BE2C (cell line): ENCODE data around the gene NPAS3.
A peak's percentile ranks its signal among the peaks of the same experiment; 100 is the strongest.

ENCODE experiments used
- DNase-seq: peaks from one replicate; pipeline ENCODE4 v3.0.0-alpha.2; 2020
- H3K27me3 ChIP-seq: fragments of 250-450 bp; sonication (Bioruptor Pico); 2 replicates; pipeline ENCODE4 v1.5.1; 2020; ENCODE audit warnings: mild to moderate bottlenecking
- H3K36me3 ChIP-seq: fragments of 250-450 bp; sonication (Bioruptor Pico); 2 replicates; pipeline ENCODE4 v1.5.1; 2020; ENCODE audit warnings: mild to moderate bottlenecking
- H3K4me1 ChIP-seq: fragments of 250-450 bp; sonication (Bioruptor Pico); 2 replicates; pipeline ENCODE4 v1.5.1; 2020
- H3K4me3 ChIP-seq: 2 replicates; pipeline ENCODE4 v1.5.1; 2011; ENCODE audit warnings: low read depth, low read length
- H3K9me3 ChIP-seq: fragments of 250-450 bp; sonication (Bioruptor Pico); 2 replicates; pipeline ENCODE4 v1.5.1; 2020
- TF ChIP-seq, protein P1 (sequence below): IDR thresholded peaks from 2 replicates; pipeline ENCODE4 v1.5.1; 2012; ENCODE audit warnings: mild to moderate bottlenecking, low read depth, low read length

NPAS3 gene

DNA sequence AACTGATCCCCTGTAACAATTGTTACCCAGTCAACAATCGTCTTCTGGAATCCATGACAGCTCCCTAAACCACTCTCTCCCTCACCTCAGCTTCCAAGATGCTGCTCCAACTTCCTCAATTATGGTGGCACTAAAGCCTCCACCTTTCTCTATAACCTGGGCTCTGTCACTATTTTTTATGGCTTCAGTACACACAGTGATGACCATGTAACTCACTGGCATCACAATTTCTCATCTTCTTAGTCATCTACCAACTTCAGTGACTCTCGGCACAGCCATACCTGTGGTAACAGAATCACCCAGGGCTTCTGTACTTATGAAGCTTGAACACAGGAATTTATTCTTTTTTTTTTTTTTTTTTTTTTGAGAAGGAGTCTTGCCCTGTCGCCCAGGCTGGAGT, 32.0 kb upstream of the NPAS3 start:
- Histone ChIP-seq H3K9me3 (no peaks in the 10 kb centered on the region), H3K4me1 (no peaks in the 10 kb centered on the region), H3K4me3 (no peak overlapping the region), H3K27me3 (peaks cover 27% of the 10 kb centered on the region), H3K36me3 (no peaks in the 10 kb centered on the region)
- DNase-seq, result no peak
- TF ChIP-seq, protein P1, sequence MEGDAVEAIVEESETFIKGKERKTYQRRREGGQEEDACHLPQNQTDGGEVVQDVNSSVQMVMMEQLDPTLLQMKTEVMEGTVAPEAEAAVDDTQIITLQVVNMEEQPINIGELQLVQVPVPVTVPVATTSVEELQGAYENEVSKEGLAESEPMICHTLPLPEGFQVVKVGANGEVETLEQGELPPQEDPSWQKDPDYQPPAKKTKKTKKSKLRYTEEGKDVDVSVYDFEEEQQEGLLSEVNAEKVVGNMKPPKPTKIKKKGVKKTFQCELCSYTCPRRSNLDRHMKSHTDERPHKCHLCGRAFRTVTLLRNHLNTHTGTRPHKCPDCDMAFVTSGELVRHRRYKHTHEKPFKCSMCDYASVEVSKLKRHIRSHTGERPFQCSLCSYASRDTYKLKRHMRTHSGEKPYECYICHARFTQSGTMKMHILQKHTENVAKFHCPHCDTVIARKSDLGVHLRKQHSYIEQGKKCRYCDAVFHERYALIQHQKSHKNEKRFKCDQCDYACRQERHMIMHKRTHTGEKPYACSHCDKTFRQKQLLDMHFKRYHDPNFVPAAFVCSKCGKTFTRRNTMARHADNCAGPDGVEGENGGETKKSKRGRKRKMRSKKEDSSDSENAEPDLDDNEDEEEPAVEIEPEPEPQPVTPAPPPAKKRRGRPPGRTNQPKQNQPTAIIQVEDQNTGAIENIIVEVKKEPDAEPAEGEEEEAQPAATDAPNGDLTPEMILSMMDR, result no peak

DNA sequence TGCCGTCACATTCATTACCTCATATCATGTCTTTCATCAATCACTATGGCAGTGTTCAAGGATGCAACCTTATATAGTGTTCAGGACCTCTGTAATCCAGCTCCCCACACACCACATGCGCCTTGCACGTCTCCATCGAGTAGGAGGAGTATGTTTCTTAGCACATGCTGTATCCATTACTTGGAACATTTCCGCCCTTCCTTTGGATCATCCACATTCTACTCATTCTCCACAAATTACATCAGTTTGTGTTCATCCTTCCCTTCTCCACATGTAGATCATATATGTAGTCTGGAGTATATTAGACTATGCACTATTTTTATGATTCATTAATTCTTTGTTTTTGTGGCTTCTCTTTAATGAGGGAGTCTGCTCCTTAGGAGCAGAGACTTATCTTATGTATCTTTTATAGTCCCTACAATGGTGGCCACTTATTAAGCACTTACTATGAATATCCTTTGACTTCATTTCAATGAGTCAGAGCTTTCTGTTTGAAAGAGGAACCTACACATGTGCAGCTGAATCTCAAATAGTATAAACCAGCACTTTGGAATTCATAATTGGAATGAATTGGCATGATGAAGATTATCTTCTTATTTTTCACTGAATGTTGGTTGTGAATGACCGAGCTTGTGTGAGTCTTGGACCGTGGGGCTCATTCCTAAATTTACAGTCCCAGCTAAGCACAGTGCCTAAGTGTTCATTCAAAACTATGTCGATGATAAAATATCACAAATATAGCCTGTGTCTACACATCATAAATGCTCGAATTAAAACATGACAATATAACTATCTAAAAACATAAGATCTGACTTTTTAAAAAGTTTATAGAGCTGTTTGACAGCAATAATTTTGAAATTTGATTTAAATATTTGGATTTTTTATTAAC, 30.2 kb upstream of the NPAS3 start:
- no peak overlapping the region for H3K4me3 ChIP-seq
- no peaks in the 10 kb centered on the region for H3K36me3 ChIP-seq
- TF ChIP-seq, protein P1, result no peak
- no peaks in the 10 kb centered on the region for H3K9me3 ChIP-seq
- H3K4me1 ChIP-seq, result no peaks in the 10 kb centered on the region
- peaks cover 25% of the 10 kb centered on the region for H3K27me3 ChIP-seq
- DNase-seq, result no peak

DNA sequence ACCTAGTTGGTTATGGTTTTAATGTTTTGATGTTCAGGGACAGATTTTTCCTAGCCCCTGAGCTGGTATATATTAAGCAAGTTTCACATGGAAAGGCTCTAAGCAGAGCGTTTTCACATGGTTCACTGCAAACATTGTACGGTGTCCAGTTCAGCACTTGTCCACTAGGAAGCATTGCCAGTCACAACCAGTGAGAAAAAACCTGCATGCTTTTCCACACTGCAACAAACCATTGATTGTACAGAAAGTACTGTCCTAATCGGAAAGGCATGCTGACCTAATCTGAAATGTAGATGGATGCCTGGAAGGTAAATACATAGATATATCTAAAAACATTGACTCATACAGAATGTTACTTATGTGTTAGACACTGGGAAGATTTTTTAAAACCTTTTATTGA, 25.0 kb upstream of the NPAS3 start:
- Histone ChIP-seq H3K4me3 (no peak overlapping the region), H3K4me1 (no peaks in the 10 kb centered on the region), H3K27me3 (peaks cover 43% of the 10 kb centered on the region), H3K36me3 (no peaks in the 10 kb centered on the region), H3K9me3 (no peaks in the 10 kb centered on the region)
- no peak for DNase-seq
- TF ChIP-seq, protein P1, result peak; percentile 26

DNA sequence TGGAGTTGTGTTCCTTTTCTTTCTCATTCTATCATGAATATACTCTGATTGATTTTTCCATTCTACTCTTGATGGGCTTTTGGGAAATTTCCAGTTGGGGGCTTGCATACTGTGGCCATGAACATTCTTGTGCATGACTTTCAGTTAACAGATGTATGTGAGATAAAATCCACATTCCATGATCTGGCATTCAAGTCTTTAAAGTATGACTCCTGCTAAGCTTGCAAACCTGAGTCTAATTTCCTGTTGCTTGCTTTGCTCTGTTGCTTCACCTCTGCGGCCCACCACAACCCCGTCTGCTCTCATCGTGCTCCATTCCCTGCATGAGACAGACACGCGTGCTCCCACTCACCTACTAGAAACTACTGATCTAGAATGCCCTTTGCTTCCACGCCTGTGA, 24.3 kb upstream of the NPAS3 start:
- H3K27me3 ChIP-seq, result peaks cover 48% of the 10 kb centered on the region

DNA sequence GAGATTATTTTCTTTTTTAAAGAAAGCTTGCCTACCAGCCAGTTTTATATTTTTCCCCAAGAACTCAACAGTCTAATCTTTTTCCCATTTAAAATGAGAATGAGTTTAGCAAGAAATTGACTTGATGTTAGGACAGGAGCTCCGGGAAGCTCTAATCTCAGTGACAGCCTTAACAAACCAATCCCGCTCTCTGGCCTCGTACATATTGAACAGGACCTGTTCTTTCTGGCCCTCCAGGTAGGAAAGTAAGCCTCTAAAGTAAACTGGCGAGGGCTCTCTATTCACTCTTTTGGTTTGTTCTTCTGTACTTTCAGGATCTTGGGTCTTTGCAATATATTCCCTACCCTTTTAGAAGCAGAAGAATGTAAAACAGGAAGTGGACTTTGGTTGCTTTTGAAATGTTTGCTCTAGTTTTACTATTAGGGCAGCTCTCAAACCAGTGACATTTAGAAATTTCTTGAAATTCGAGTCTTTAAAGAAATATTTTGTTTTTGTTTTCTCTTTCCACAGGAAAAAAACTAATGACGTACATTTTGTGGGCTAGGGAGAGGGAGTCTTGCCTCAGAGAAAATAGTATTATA, 17.9 kb upstream of the NPAS3 start:
- Histone ChIP-seq H3K4me3 (no peak overlapping the region), H3K27me3 (peaks cover 44% of the 10 kb centered on the region), H3K4me1 (no peaks in the 10 kb centered on the region), H3K9me3 (no peaks in the 10 kb centered on the region), H3K36me3 (no peaks in the 10 kb centered on the region)
- TF ChIP-seq, protein P1, result no peak
- no peak for DNase-seq

More for the DNA sequence above, 24.3 kb upstream of the NPAS3 start:
- TF ChIP-seq, protein P1, result no peak
- Histone ChIP-seq H3K4me3 (no peak overlapping the region), H3K9me3 (no peaks in the 10 kb centered on the region), H3K4me1 (no peaks in the 10 kb centered on the region), H3K36me3 (no peaks in the 10 kb centered on the region)
- no peak for DNase-seq

DNA sequence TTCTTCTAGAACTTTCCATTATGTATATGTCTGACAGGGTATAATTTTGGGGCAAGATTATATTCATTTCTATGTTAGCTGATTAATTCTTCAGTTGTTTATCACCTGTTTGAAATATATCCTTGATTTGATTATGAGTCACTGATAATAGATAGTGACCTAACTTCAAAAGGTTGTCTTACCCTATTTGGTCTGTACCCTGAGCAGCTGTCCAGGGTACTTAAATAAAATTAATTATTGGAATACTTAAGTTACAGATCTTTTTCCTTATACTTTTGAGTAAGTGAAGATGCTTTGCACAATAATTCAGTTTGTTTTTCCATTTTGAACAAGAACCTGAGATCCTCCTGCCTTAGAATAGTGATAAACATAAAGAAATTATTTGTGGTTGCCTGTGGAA, 13.2 kb upstream of the NPAS3 start:
- Histone ChIP-seq H3K27me3 (peaks cover 43% of the 10 kb centered on the region), H3K9me3 (no peaks in the 10 kb centered on the region), H3K36me3 (no peaks in the 10 kb centered on the region), H3K4me3 (no peak overlapping the region), H3K4me1 (no peaks in the 10 kb centered on the region)
- TF ChIP-seq, protein P1, result no peak
- DNase-seq, result no peak
